ENCODE results near the gene KAZN. TPM values are rescaled to one million over a fixed set of nuclear protein-coding genes. Genes with fewer than 3 reads are reported as not detected.

Gene KAZN
- total RNA-seq, 1 donor from 2014 or later, result 33.5 TPM

DNA sequence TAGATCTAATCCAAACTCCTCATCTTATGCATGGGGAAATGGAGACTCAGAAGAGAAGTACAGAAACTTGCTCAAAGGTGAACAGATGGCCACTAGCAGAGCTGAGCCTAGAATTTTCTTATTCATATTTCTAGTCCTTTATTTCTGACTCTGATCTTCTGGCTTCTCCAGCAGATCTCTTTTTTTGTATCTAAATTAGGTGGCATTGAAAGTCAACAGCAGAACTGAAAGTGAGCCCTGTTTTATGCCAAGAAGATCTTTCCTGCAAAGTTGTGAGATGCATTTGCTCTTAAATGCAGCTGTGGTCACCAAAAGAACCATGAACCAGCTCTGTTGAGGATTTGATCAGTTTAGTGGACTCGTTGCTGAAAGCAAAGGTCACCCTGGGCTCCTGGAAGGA is 75.5 kb downstream of the KAZN start:
- no peak for DNase-seq

DNA sequence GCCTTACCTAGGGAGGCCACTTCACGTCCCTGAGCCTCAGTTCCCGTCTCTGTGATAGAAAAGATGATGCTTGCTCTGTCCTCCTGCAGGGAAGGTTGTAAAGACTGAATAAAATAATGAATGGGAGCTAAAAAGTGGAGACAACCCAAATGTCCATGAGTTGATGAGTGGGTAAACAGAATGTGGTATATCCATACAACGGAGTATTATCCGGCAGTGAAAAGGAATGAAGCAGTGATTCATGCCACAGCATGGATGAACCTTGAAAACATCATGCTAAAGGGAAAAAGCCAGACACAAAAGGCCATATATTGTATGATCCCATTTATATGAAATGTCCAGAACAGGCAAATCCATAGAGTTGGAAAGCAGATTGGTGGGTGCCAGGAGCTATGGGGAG is 77.9 kb downstream of the KAZN start:
- no peaks in the 10 kb centered on the region for H3K36me3 ChIP-seq
- TF ChIP-seq, protein P1, sequence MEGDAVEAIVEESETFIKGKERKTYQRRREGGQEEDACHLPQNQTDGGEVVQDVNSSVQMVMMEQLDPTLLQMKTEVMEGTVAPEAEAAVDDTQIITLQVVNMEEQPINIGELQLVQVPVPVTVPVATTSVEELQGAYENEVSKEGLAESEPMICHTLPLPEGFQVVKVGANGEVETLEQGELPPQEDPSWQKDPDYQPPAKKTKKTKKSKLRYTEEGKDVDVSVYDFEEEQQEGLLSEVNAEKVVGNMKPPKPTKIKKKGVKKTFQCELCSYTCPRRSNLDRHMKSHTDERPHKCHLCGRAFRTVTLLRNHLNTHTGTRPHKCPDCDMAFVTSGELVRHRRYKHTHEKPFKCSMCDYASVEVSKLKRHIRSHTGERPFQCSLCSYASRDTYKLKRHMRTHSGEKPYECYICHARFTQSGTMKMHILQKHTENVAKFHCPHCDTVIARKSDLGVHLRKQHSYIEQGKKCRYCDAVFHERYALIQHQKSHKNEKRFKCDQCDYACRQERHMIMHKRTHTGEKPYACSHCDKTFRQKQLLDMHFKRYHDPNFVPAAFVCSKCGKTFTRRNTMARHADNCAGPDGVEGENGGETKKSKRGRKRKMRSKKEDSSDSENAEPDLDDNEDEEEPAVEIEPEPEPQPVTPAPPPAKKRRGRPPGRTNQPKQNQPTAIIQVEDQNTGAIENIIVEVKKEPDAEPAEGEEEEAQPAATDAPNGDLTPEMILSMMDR (IDR thresholded peaks at IDR 0.05), result no peak
- no peaks in the 10 kb centered on the region for H3K9me3 ChIP-seq
- no peak for ATAC-seq
- H3K27ac ChIP-seq, result no peak overlapping the region
- H3K4me3 ChIP-seq, result no peak overlapping the region
- H3K27me3 ChIP-seq, result no peaks in the 10 kb centered on the region
- intact Hi-C loops (cut with DNase I), result no loop called here
- no peak for DNase-seq
- no peaks in the 10 kb centered on the region for H3K4me1 ChIP-seq

More for the DNA sequence above, 75.5 kb downstream of the KAZN start:
- H3K9me3 ChIP-seq, result no peaks in the 10 kb centered on the region
- H3K27ac ChIP-seq, result no peak overlapping the region
- H3K36me3 ChIP-seq, result no peaks in the 10 kb centered on the region
- no peaks in the 10 kb centered on the region for H3K27me3 ChIP-seq
- ATAC-seq, result no peak
- TF ChIP-seq, protein P1 (IDR thresholded peaks at IDR 0.05), result no peak
- intact Hi-C loops (cut with DNase I), result no loop called here
- H3K4me1 ChIP-seq, result no peaks in the 10 kb centered on the region
- no peak overlapping the region for H3K4me3 ChIP-seq

DNA sequence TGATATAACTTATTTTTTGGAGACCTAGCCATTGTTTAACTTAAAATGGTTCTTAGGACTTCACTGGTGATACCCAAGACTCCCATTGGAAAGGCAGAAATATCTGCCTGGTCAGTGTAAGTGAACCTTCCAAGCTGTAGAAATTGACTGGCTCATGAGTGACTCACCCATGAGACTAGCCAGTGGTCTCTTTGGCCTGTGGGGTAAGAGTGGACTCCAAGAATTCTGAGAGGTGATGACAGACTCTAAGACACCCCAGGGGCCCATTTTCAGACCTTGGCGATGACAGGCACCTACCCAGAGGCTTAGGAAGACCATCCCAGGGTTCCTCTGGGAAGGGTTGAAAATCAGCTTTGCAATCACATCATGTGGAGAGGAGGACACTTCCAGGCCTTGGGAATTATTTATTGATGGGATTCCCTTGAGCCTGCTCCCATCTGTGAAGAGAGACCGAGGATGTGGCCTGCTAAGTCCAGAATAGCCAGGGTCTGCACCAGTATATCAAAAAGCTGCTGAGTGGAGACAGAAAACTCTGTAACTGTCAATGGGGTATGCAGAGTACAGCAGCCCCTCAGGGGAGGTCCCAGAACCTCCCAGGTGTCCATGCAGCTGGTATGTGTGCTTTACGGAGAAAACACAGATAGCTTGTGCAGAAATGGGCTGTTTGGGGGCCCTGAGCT is 78.9 kb downstream of the KAZN start:
- Histone ChIP-seq H3K36me3 (no peaks in the 10 kb centered on the region), H3K4me1 (no peaks in the 10 kb centered on the region), H3K9me3 (no peaks in the 10 kb centered on the region), H3K27me3 (no peaks in the 10 kb centered on the region), H3K27ac (no peak overlapping the region), H3K4me3 (no peak overlapping the region)
- peak; percentile 15 for ATAC-seq
- TF ChIP-seq, protein P1 (IDR thresholded peaks at IDR 0.05), result no peak
- intact Hi-C loops (cut with DNase I), result no loop called here
- DNase-seq, result no peak

DNA sequence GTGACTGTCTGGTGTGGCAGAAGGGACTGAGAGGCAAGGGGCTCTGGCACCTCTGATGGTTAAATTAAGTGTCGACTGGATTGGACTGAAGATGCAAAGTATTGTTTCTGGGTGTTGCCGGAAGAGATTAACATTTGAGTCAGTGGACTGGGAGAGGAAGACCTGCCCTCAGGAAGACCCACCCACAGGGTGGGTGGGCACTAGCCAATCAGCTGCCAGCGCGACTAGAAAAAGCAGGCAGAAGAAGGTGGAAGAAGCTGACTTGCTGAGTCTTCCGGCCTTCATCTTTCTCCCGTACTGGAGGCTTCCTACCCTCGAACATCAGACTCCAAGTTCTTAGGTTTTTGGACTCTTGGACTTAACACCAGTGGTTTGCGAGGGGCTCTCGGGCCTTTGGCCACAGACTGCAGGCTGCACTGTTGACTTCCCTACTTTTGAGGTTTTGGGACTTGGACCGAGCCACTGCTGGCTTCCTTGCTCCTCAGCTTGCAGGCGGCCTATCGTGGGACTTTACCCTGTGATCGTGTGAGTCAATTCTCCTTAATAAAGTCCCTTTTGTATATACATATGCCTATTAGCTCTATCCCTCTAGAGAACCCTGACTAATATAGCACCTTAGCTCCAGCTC is 79.6 kb downstream of the KAZN start:
- Histone ChIP-seq H3K9me3 (no peaks in the 10 kb centered on the region), H3K4me3 (no peak overlapping the region), H3K4me1 (no peaks in the 10 kb centered on the region), H3K36me3 (no peaks in the 10 kb centered on the region), H3K27me3 (no peaks in the 10 kb centered on the region), H3K27ac (no peak overlapping the region)
- TF ChIP-seq, protein P1 (IDR thresholded peaks at IDR 0.05), result no peak
- intact Hi-C loops (cut with DNase I), result no loop called here
- no peak for DNase-seq
- no peak for ATAC-seq

DNA sequence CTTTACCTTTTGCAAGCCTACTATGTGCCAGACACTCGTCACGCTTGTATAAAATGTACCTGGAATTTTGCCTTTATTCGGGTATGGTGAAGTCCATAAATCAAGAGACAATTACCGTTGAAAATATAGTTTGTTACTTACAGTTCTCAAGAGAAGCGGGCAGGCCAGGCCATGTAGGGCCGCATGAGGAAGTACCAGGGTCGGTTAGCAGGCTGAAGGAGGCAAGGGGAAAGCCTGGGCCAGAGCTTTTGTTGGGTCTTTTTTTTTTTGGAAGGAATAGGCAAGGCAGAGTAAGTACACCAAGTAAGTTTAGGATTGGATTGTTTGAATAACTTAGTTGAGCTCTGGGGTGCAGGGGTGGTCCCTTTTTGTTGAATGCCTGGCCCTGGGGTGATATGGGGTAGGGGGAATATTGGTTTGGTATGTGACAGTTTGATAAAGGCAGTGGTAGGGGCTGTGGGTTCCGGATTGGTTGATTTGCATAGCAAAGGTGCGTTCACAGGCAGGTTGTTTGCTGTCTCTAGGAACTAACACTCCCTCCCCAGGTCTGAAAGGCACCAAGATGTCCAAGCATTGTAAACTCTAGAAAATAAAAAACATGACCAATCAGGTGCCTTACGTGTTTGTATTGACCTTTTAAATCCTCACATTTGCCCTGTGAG is 80.7 kb downstream of the KAZN start:
- intact Hi-C loops (cut with DNase I), result no loop called here
- no peak for ATAC-seq
- no peaks in the 10 kb centered on the region for H3K36me3 ChIP-seq
- TF ChIP-seq, protein P1 (IDR thresholded peaks at IDR 0.05), result no peak
- no peaks in the 10 kb centered on the region for H3K4me1 ChIP-seq
- no peaks in the 10 kb centered on the region for H3K9me3 ChIP-seq
- H3K27me3 ChIP-seq, result no peaks in the 10 kb centered on the region
- no peak overlapping the region for H3K4me3 ChIP-seq
- H3K27ac ChIP-seq, result no peak overlapping the region
- DNase-seq, result no peak

Measured in upper lobe of right lung (tissue), 1 donor.